HG02571 (cell line): ENCODE results near the gene ROBO2.

Experiments used
- ATAC-seq: cut with Tn5 transposase; IDR thresholded peaks from one replicate; pipeline ENCODE4 v1.9.1; 2021; ENCODE audit warnings: mild to moderate bottlenecking, moderate library complexity; ENCODE audit not compliant: unreplicated experiment

ROBO2 gene

GRCh38 chr3:77321646-77322045 is 281.7 kb downstream of the ROBO2 start:
- no peak for ATAC-seq

DNA sequence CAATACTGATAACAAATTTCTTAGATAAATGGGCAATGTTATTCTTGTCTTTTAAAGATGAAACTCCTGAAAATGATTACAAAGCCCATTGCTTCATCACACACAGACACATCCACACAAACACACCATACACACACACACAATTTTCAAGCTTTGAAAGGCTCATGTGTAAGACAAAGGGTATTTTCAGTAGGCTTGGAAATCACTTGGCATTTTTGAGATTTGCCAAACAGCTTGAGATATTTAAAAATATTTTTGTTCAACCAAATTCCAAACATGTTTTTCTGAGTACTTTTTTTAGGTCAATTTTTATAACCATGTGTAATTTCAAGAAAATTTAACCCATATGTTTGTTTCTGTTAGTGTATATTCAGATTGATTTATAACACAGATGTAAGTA is 283.7 kb downstream of the ROBO2 start:
- ATAC-seq: no peak

- ATAC-seq: no peak
These were observed 284.2 kb downstream of the ROBO2 start for GRCh38 chr3:77324105-77324504.

DNA sequence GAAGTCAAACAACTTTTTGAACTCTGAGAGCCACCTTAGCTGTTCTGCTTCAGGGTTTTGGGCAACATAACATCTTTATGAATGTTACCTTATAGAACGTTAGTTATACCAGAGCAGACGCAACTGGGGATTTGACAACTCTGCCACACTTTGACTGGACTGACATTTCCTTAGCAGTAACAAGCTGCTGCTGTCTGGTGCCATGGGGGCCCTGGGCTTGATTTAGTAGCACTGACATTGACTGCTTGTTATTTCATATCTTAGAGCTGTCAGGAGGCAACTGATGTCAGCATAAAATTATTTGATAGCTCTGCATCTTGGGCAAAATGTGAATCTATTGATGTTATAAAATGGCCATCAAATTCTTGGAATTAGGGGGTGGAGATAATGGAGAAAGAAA is 285.4 kb downstream of the ROBO2 start:
- ATAC-seq: no peak

DNA sequence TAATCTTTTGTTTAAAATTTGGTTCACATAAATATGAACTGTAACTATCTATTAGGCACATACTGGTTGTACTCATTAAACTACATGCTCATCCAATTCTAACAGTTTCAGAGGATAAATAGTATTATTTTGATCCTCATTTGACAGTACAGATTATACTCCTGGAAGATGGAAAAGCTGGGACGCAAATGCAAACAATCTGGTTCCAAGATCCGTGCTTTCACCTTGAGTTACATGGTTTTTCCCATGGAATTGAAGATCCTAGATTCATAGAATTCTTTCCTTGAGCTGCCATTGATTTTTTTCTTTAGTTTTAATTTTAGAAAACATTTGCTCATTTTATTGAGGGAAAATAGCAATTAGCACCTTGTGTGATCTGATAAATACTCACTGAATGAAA is 285.8 kb downstream of the ROBO2 start:
- ATAC-seq: no peak

GRCh38 chr3:77326586-77326985 is 286.7 kb downstream of the ROBO2 start:
- ATAC-seq: no peak

DNA sequence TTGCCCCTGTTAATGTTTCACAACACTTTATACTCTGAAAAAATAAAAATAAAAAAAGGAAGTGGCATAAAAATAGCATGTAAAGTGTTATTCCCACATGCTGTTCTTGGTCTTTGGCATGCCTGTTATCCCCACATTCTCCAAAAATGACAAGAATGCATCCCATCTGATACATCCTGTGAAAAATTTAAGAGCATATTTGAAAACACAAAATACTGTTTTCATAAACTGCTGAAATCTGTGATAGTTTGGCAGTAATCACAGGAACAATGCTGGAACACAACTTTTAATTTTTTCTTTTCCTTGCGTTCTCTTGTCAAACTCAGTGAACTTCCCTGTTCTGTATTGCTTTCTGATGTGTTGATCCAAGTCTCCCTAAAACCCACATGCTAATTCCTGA is 288.8 kb downstream of the ROBO2 start:
- no peak for ATAC-seq

DNA sequence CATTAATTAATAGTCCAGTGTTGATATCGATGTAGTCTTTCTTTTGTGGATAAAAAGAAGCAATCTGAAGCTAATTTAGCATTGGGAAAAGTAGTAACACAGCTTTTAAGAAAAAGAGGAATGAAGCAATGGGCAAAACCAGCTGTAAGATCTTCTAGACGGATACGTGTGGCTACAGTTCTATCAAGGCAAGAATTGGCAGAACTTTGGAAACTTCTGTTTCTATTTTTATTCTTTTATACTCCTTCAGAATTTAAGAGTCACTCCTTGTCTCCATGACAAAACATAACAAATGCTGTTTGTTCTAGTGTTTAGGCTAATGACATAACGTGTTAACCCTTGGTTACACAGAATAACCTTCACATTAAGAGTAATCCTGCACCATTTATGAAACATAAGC is 289.2 kb downstream of the ROBO2 start:
- no peak for ATAC-seq

GRCh38 chr3:77338195-77338594 is 298.3 kb downstream of the ROBO2 start:
- no peak for ATAC-seq

GRCh38 chr3:77342027-77342426 is 302.1 kb downstream of the ROBO2 start:
- ATAC-seq: no peak

GRCh38 chr3:77342688-77343087 is 302.8 kb downstream of the ROBO2 start:
- ATAC-seq: no peak

- no peak for ATAC-seq
These were observed 305.1 kb downstream of the ROBO2 start for GRCh38 chr3:77345009-77345408.

DNA sequence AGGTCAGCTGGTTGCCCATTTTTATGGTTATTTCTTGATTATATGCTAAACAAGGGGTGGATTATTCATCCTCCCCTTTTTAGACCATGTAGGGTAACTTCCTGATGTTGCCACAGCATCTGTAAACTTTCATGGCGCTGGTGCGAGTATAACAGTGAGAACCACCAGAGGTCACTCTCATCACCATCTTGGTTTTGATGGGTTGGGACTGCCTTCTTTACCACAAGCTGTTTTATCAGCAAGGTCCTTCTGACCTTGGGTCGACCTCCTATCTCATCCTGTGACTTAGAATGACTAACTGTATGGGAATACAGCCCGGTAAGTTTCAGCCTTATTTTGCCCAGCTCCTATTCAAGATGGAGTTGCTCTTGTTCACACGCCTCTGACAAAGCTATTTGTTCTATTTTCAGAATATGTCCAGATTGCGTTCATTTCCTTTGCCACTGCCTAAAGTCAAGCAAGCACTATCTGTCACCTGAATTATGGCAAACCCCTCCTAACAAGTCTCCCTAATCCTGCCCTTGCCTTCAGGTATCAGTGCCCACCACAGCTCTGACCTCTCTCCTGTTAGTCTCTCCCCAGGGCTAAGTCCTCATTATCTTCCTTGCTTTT is 308.5 kb downstream of the ROBO2 start:
- ATAC-seq: no peak

GRCh38 chr3:77354958-77355357 is 315.1 kb downstream of the ROBO2 start:
- ATAC-seq: no peak

DNA sequence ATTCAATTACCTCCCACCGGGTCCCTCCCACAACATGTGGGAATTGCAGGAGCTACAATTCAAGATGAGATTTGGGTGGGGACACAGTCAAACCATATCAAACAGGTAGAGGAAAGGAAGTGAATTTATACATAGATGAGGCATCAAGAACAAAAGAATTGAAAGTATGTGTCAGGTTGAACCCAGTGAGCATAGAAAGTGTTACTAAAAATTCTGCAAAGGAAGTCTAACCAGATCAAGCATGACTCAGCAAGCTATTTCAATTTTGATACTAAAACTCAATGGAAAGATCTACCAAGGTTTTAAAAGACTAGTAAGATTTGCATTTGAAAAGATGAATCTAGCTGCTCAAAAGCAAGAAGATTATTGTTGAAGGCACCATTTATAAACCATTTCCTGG is 323.0 kb downstream of the ROBO2 start:
- no peak for ATAC-seq

DNA sequence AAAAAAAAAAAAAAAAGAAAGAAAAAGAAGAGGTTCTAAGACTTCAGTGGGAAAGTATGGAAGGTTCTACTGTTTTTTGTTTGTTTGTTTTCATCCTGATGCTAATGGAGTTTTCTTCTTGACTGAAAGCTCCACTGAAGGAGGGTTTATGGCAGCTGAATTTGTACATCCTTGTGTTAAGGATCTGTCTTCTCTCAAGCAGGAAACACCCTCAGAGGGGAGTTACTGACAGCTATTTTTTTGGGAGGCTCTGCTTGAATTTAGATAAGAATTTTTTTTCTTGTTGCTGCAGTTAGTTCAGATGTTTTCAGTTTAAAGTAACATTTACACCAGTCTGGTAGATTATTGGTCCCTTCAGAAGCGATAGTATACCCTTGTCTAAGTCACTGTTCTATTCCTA is 325.3 kb downstream of the ROBO2 start:
- no peak for ATAC-seq

- no peak for ATAC-seq
These were observed 330.5 kb downstream of the ROBO2 start for GRCh38 chr3:77370413-77370812.

GRCh38 chr3:77372018-77372417 is 332.1 kb downstream of the ROBO2 start:
- ATAC-seq: no peak

DNA sequence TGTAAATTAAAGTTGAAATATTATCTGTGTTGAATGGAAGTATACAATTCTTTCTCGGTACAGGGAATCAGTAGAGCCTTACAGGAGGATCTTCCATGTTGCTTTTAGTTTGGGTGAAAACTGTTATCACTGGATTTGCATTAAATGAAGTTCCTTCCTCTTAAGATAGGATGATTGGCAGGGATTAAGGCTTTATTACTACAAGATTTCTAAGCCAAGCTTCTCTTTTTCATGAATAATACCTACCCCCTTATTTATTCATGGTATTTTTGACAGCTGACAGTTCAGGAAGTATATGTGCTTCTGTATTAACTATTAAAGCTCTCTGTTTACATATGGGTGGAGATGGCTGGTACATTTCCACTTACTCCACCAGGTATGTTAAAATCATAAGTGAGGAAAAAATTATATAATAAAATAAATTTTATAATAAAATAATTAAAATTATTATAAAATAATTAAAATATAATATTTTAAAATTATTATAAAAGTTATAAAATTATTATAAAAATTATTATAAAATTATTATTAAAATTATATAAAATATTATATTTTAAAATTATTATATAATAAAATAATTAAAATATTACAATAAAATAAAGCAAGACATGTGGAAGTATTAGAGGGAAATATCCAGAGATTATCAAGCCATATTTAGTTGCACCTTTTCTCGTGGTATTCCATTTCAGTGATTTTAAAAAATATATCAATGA is 332.9 kb downstream of the ROBO2 start:
- no peak for ATAC-seq

GRCh38 chr3:77373619-77374018 is 333.7 kb downstream of the ROBO2 start:
- ATAC-seq: no peak

DNA sequence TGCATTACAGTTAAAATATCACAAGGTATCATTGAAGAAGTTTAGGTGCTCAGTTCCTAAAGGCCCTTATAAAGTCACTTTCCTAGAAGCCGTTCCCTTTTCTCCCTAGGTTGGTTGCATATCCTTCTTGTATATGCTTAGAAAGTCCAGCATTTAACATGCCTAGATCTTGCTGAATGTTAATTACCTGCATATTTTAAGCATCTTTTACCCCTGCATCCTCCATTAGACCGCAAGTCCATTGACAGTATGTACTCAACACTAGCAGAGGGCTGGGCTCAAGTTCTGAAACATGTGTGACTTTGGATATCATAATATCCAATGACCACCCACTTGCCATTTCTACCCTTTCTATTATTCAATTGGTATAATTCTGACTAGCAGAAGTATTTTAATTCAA is 336.6 kb downstream of the ROBO2 start:
- ATAC-seq: no peak

DNA sequence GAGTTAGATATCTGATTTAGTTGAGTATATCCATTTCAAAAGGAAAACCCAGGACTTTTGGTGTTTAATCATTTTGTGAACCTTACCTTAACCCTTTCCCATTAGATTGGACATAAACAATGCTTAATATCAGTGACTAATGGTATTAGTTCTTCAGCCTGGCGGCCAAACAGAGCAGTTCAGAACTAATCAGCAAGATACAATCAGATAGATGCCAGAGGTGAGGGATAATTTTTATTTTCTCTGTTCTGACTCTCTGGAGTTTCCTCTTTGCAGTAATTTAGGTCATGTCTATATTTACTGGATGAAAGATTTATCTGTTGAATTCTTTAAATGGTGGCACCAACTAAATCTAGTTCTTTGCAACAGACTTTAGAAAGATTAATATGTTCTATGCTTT is 337.8 kb downstream of the ROBO2 start:
- no peak for ATAC-seq

GRCh38 chr3:77380136-77380535 is 340.2 kb downstream of the ROBO2 start:
- ATAC-seq: no peak
